HG02840 (cell line): ENCODE results near the gene SSNA1.
"Not testable (repeated sequence)": the region's sequence is repeated elsewhere in the genome, so short reads cannot be mapped to it uniquely, and the experiment has no call there.

Experiments used
- ATAC-seq: cut with Tn5 transposase; IDR thresholded peaks from one replicate; pipeline ENCODE4 v1.9.1; 2021; ENCODE audit warnings: mild to moderate bottlenecking, moderate library complexity, moderate number of reproducible peaks; ENCODE audit not compliant: unreplicated experiment, low FRiP score

The SSNA1 gene

GRCh38 chr9:137228506-137228967, 40.1 kb downstream of the SSNA1 start:
- no peak for ATAC-seq

DNA sequence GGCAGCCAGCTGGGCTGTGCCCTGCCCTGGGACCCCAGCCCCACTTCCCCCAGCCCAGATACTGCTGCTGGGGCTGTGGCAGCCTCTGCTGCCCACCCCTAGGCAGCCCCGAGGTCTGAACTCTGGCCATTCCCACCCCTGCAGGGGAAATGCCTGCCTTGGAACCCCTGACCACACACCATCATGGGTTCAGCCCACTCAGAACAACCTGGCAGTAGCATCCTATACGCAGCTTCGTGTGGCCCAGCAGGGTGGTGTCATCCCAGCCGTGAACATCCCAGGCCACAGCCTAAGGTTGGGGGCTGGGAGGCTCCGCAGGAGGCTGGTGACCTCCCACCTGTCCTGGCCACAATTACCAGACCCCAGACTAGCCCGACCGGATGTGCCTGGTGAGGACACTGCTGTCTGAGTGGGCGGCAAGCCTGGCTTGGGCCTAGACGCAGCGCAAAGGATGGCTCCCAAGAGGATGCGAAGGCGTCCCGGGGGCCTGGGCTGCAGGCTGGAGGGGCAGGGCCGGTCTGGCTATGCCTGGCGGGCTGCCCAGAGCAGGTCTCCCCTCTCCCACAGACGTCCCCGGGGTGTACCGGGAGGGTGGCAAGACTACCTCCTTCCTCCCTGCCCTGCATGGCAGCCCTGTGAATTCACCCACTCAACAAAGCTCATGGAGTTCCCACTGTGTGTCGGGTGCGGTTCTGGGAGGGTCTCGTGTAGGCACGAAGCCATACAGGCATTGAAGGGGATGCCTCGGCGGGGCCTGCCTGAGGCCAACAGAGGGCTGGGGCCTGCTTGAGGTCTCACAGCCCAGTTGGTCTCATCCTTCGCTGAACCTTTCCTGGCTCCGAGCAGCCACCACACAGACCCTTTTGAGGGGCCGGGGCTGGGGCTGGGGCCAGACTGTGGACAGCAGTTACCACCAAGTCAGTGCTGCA, 40.8 kb downstream of the SSNA1 start:
- no peak for ATAC-seq

- no peak for ATAC-seq
These were observed 41.6 kb downstream of the SSNA1 start for GRCh38 chr9:137229903-137230704.

DNA sequence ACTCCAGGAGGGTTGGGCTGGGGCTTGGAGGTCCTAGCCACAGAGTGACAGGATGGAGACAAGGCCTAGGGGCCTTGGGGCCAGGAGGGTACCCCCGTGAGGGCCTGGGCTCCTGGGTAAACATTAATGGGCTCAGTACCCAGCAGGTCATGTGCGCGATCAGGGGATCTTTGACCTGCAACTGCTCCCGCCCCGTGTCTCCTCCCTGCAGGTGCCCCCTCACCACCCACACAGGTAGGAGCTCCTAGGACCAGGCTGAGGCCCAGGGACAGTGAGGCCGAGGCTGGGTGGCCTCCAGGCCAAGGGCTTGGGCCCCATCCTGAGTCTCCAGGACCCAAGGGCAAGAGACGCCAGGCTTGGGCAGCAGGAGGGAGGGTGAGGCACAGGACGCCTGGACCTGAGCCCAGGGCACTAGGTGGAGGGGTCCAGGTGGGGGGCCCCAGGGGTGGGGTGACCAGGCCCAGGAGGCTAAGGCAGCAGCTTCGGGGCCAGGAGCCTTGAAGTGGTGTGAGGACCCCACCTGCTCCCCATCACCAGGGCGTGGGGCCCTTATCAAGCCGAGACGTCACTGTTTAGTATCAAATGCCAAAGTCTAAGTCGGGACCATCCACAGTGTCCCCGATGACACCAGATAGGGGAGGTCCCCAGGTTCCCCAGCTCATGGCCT, 42.4 kb downstream of the SSNA1 start, which contains the start of gene SLC34A3:
TSS of gene SLC34A3 (plus strand) at position 197 of the 667 bp plus-strand sequence. CDS start 802 bp downstream, outside the sequence.
- no peak for ATAC-seq

DNA sequence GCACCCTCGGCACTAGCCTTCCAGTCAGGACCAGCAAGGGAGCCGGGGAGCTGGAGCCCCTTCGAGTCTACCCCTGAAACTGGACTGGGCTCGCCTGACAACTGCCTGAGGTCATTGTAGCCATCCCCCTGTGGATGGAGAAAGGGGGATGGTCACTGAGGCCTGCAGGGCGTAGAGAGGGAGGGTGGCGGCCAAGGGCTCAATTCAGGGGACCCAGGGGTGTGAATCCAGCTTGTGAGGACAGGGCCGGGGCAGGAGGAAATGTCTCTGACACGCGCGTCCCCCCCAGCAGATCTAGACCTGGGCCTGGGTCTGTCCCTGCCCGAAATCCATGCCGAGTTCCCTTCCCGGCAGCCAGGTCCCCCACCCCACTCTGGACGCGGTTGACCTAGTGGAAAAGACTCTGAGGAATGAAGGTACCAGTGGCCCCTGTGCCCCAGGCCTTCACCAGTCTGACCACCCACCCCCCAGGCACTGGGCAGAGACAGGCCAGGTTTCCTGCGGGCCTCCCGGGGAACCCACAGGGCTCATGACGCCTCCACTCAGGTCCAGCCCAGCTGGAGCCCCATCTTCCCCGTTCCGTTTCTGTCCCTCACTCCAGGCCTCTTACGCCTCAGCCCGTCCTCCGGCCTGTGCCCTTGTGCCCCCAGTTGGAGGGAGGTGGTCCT, 43.0 kb downstream of the SSNA1 start:
- no peak for ATAC-seq

DNA sequence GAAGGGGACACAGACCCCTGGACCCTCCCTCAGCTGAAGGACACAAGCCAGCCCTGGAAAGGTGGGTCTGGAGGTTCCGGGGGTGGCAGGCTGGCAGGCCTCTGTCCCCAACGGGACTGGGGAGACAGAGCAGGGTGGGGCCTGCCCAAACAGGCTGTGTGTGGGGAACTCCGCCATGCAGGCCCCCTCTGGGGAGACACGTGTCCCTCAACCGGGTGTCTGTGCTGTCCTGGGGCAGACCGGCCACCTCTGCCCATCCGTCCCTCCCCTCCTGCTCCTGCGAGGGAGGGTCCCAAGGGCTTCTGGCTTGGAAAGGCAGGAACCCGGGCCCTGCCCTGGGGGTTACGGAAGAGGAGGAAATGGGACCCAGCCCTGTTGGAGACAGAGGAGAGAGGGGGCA, 43.6 kb downstream of the SSNA1 start:
- no peak for ATAC-seq

DNA sequence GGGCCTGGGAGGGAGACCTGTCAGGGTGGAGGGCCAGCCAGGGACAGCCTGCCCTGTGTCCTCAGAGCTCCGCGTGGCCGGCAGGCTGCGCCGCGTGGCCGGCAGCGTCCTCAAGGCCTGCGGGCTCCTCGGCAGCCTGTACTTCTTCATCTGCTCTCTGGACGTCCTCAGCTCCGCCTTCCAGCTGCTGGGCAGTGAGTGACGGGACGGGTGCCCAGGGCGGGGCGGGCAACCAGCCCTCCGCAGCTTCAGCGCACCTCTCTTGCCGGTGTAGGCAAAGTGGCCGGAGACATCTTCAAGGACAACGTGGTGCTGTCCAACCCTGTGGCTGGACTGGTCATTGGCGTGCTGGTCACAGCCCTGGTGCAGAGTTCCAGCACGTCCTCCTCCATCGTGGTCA, 44.0 kb downstream of the SSNA1 start:
- no peak for ATAC-seq

DNA sequence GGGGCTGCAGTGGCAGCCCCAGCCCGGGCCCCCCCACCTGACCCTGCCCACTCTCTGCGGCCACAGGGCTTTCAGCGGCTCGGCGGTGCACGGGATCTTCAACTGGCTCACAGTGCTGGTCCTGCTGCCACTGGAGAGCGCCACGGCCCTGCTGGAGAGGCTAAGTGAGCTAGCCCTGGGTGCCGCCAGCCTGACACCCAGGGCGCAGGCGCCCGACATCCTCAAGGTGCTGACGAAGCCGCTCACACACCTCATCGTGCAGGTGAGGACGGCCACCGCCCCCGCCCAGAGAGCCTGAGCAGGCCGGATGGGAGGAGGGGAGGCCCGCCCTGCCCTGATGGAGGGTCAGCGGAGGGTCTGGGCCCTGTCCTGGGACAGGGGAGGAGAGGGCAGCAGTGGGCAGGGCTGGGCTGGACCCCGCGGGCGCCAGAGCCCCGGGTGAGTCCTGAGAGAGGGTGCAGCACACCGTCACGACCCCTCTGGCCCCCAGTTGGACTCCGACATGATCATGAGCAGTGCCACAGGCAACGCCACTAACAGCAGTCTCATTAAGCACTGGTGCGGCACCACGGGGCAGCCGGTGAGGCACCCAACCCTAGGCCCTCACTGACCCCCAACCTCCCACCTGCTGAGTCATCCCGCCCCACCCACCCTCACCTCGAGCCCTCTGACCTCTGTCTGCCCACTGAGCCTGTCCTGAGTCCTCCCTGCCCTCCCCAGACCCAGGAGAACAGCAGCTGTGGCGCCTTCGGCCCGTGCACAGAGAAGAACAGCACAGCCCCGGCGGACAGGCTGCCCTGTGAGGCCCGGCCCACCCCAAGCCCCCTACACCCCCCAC, 44.9 kb downstream of the SSNA1 start:
- ATAC-seq: no peak

GRCh38 chr9:137234055-137234697, 45.7 kb downstream of the SSNA1 start:
- ATAC-seq: no peak

- no peak for ATAC-seq
These were observed 46.4 kb downstream of the SSNA1 start for GRCh38 chr9:137234758-137235423.

DNA sequence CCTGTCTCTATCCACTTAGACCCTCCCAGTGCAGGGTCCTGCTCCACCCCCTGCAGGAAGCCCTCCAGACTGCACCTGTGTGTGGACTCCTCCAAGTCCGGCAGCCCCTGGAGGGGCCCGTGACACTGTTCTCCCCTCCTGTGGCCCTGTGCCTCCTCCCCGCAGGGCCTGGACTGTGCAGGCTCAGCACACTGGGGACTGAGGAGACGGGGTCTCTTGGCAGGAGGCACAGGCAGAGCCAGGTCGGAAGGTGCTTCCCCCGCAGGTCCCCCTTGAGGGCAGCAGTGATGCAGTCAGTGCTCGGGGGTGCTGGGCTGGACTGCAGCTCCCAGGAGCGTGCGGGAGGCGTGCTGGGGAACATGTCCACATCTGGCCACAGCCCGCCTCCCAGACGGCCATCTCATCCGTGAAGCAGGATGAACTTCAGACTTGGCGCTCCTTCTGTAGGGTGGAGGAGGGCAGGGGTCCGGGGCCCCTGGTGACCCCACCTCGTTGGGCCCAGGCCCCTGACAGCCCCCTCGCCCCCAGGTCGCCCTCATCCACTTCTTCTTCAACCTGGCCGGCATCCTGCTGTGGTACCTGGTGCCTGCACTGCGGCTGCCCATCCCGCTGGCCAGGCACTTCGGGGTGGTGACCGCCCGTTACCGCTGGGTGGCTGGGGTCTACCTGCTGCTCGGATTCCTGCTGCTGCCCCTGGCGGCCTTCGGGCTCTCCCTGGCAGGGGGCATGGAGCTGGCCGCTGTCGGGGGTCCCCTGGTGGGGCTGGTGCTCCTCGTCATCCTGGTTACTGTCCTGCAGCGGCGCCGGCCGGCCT, 47.2 kb downstream of the SSNA1 start:
- no peak for ATAC-seq

GRCh38 chr9:137236238-137236935, 47.9 kb downstream of the SSNA1 start:
- ATAC-seq: no peak

DNA sequence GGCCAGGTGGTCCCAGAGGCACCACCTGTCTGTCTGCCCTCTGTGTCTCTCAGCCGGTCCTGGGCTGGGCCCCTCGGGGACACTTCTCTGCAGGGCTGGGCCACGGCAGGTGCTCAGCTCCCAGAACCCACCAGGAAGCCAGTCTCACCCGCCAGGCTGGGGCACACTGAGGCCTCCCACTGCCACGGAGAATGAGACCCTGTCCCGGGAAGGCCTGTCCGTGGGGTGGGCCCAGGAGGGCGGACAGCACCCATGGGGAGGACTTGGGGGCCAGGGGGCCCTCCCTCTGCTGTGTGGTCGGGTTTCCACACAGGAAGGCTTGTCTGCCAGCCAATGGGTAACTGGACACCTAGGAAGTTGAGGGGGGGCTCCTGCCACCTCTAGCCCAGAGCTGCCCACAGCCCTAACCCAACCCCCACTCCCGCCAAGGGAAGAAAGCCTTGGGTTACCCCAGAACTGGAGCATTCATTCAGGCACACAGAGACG, 48.5 kb downstream of the SSNA1 start:
- ATAC-seq: no peak

DNA sequence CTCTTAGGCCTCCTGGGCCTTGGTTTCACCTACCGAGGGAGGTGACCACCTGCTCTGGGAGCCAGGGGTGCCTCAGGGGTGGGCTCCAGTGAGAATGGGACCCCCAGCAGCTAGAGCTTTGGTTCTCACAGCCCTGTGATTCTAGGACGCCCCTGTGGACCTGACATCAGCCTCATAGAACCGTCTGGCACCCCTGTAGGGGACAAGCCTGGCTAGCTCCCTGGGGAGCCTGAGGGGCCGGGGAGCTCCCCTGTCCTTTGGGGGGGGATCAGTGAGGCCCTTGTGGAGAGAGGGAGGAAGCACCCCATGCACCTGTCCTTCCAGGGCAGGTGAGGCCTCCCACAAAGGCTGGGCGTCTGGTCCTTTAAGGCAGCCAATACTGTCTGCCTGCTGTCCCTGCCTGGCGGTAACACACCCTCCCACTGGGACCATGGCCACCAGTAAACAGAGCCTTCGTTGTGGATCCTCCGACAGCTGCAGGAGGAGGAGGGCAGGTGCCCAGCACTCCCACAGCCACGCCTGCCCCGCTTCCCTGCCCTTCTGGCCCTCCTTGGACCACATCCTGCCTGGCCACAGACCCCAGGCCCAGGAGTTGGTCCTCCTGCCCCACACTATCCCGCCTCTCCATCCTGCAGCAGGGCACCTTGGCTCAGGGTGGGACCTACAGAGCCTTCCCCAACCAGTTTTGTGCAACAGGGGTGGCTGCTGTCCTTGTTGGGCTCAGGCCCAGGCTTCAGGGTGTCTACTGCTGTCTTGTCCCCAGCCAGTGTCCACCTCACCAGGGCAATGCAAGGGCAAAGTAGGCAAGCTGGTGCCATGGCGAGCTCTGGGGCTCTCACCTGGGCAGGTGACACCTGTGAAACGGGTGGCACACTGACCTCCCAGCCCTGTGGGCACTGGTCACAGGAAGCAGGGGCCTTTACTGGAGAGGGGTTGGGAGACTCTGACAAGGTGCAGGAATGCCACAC, 49.6 kb downstream of the SSNA1 start:
- ATAC-seq: no peak

DNA sequence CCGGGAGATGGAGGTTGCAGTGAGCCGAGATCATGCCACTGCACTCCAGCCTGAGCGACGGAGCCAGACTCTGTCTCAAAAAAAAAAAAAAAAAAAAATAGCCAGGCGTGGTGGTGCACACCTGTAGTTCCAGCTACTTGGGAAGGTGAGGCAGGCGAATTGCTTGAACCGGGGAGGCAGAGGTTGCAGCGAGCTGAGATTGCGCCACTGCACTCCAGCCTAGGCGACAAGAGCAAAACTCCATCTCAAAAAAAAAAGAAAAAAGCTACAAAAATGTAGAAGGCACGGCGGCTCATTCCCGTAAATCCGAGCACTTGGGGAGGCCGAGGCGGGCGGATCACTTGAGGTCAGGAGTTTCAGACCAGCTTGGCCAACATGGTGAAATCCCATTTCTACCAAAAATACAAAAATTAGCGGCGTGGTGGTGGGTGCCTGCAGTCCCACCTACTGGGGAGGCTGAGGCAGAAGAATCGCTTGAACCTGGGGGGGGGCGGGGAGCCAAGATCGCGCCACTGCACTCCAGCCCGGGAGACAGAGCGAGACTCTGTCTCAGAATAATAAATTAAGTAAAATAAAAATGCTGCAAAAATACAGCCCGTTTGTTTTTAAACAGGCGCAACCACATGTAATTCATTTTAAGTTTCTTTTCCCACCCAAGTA, 51.2 kb downstream of the SSNA1 start:
- not testable (repeated sequence) for ATAC-seq
